PC-9 (cell line): ENCODE data around the gene RAB11FIP5.

Experiments
- CTCF ChIP-seq: fragments of 200-600 bp; sonication (generic); conservative IDR thresholded peaks from 2 replicates; pipeline ENCODE4 v1.6.1; 2017; ENCODE audit warnings: mixed run types, antibody characterized with exemption, mild to moderate bottlenecking, moderate library complexity
- EZH2 ChIP-seq: fragments of 200-600 bp; sonication (generic); IDR thresholded peaks from 2 replicates; pipeline ENCODE4 v1.8.0; 2017; ENCODE audit warnings: antibody characterized with exemption, low read depth

GRCh38 chr2:73122536-73122935, 9.8 kb upstream of the RAB11FIP5 start:
- TF ChIP-seq CTCF (no peak), EZH2 (no peak)
